GM12875 (cell line): ENCODE data around the gene RAPGEF6.

ENCODE experiments used
- H3K4me3 ChIP-seq: one replicate; pipeline ENCODE4 v1.5.1; 2011; ENCODE audit warnings: low read depth, low read length, control low read depth
- TF ChIP-seq, protein P1 (sequence below): IDR thresholded peaks from 2 replicates; pipeline ENCODE4 v1.5.1; 2011; ENCODE audit warnings: low read depth, mild to moderate bottlenecking, control low read depth, inconsistent platforms, low read length, moderate library complexity, borderline replicate concordance; ENCODE audit not compliant: insufficient read depth

The RAPGEF6 gene

DNA sequence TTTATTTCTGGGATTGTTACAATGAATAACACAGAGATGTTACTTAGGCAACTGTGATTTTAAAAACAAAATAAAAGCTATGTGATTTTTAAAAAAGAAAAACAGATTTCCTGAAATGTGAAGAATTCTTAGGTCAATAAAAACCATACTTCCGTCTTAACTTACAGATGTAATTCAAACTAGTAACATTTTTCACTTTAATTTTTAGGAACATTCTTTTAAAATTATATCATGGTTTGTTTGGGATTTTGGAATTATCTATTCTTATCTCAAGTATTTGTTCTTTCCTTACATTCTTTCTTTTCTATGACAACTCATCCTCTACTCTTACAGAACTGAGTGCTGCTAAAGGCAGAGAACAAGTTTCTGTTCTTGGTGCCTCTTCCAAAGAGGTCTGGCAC lies 159.5 kb downstream of the RAPGEF6 start:
- no peak overlapping the region for H3K4me3 ChIP-seq
- TF ChIP-seq, protein P1, sequence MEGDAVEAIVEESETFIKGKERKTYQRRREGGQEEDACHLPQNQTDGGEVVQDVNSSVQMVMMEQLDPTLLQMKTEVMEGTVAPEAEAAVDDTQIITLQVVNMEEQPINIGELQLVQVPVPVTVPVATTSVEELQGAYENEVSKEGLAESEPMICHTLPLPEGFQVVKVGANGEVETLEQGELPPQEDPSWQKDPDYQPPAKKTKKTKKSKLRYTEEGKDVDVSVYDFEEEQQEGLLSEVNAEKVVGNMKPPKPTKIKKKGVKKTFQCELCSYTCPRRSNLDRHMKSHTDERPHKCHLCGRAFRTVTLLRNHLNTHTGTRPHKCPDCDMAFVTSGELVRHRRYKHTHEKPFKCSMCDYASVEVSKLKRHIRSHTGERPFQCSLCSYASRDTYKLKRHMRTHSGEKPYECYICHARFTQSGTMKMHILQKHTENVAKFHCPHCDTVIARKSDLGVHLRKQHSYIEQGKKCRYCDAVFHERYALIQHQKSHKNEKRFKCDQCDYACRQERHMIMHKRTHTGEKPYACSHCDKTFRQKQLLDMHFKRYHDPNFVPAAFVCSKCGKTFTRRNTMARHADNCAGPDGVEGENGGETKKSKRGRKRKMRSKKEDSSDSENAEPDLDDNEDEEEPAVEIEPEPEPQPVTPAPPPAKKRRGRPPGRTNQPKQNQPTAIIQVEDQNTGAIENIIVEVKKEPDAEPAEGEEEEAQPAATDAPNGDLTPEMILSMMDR: no peak

DNA sequence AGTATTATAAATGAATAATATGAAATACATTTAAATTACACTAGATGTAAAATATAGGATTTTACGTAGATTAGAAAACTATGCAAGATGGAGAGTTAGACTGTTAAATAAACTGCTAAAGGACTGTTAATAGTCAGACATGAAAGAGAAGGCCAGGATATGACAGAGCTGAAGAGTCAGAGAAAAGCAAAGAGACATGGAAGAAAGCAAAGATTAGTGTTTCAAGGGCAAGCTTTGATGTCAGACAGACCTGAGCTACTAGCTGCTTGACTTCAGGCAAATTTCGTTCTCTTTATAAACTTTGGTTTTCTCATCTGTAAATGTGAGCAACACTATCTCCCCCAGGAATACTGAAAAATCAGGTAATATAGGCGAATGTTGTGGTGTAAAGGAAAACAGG lies 161.3 kb downstream of the RAPGEF6 start:
- H3K4me3 ChIP-seq: no peak overlapping the region
- TF ChIP-seq, protein P1: no peak

DNA sequence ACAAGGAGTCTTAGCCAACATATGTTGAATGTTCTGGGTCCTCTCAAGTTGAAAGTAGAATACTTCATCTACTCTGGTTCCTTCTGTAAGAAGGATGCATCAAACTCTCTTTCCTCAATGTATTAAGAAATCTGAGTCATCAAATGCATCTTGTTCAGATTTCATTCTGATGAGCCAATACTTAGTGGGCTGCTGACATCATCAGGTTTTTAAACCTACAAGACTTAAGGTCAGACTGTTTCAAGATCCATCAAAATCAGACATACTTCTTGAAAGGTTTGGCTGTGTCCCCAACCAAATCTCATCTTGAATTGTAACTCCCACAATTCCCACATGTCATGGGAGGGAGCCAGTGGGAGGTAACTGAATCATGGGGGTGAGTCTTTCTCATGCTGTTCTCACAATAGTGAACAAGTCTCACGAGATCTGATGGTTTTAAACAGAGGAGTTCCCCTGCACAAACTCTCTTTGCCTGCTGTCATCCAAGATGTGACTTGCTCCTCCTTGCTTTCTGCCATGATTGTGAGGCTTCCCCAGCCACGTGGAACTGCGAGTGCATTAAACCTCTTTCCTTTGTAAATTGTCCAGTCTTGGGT lies 168.8 kb downstream of the RAPGEF6 start:
- TF ChIP-seq, protein P1: no peak
- no peak overlapping the region for H3K4me3 ChIP-seq

DNA sequence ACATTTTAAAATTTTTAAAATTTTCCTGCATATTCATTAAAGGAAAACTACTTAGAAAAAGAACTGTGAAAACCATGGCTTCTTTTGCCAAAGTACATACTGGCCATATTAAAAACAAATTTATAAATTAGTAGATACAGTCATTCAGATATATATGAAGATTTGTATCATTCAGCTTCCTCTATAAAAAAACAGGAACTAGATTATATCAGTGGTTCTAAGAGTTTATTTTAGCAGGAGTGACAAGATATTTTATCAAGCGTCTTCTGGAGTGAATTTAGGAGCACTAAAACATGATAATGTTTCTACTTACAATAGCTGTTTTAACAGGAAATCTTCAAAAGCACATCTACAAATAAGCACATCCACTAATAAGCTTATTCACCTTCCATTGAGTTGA lies 171.4 kb downstream of the RAPGEF6 start:
- no peak overlapping the region for H3K4me3 ChIP-seq
- TF ChIP-seq, protein P1: no peak

DNA sequence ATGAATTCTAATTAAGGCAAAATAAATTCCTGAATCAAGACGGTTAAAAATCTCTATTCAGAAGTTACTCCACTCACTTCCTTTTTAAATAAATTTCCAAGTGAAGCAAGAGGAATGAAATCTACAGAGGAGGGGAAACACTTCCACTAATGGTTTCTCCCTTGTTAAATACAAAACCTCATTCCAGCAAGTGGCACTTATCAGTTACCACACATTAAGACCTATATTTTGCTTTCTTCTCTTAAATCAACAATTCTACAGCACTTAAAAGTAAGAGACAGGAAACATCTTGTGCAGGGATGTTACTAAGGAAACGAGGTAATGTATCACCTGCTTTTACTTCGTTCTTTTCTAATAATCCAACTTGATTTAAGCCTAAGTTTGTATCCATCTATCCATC lies 172.6 kb downstream of the RAPGEF6 start:
- H3K4me3 ChIP-seq: no peak overlapping the region
- TF ChIP-seq, protein P1: no peak

DNA sequence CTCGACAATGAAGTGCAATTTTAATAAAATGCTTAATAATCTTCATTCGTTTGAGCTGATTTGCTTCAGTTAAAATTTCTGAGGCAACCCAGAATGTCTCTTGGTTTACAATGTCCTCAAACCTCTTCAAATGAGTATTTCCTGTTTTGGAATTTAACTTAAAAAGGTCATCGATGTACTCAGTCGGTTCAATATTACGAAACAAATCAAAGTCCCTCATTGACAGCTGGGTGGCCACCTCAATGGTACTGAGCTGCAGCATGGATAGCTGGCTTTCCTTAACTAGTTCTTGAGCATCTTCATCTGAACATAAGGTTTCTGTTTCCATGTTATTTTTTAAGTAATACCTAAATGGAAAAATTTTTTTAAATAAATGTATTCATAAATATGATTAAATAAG lies 173.3 kb downstream of the RAPGEF6 start:
- no peak overlapping the region for H3K4me3 ChIP-seq
- TF ChIP-seq, protein P1: no peak

DNA sequence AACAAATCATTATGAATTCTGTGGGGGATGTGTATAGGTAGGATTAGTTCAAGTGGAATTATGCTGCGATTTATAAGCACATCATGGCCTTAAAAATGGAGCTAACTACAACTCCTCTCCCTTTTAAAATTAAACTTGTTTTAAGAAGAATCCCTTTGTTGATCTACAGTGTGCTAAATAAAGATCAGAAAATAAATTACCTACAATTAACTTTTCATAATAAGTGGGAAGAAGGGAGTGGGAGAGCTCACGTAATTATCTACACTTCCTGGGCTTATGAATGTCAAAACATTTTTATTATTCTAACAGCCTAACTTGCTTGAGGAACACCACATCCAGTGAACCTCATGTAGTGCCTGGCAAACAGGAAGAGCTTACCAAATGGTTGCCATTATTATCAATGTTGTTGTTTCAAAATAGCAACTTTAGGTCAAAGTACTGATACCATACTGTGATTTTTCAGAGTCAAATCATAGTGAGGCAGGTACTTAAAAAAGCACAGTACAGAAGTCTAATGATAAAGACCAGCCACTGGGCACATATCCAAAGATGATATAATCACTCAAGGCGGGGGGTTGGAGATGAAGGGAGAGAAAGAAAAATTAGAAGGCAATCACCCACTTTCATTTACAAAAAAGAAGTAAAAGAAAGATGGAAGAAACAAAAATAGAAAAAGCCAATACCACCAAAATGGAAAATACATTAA lies 174.0 kb downstream of the RAPGEF6 start:
- H3K4me3 ChIP-seq: no peak overlapping the region
- TF ChIP-seq, protein P1: no peak
